ENCODE measurements around the gene NFIX.

DNA sequence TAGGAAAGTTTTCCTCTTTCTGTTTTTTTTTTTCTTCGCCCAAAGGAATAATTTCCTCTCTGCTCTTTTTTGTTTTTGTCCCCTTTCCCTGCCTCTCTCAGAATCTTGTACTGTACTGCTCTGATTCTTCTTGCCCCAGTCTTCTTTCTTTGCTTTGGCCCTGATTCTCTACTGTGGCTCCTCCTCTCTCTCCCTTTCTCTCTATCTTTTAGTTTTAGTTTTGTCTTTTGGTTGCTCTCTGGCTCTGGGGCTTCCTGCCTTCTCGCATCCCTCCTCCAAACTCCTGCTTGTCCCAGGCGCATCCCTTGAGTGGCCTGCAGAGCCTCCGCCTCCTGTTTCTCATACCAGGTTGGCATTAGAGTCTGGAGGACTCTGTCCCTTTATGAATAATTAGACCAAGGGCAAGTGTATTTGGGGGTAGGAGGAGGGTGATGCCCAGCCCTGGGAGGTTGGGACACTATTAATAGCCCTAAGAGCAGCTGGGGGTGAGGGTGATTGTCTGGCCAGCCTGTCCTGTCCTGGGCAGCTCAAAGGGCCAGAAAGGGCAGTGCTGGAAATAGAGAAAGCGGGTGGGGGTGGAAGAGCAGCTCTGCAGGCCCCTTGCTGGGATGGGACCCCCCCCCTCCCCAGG, 68.3 kb downstream of the NFIX start:
- no peak for TF ChIP-seq POLR2A (IDR thresholded peaks at IDR 0.05)
- TF ChIP-seq, protein P1, sequence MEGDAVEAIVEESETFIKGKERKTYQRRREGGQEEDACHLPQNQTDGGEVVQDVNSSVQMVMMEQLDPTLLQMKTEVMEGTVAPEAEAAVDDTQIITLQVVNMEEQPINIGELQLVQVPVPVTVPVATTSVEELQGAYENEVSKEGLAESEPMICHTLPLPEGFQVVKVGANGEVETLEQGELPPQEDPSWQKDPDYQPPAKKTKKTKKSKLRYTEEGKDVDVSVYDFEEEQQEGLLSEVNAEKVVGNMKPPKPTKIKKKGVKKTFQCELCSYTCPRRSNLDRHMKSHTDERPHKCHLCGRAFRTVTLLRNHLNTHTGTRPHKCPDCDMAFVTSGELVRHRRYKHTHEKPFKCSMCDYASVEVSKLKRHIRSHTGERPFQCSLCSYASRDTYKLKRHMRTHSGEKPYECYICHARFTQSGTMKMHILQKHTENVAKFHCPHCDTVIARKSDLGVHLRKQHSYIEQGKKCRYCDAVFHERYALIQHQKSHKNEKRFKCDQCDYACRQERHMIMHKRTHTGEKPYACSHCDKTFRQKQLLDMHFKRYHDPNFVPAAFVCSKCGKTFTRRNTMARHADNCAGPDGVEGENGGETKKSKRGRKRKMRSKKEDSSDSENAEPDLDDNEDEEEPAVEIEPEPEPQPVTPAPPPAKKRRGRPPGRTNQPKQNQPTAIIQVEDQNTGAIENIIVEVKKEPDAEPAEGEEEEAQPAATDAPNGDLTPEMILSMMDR (IDR thresholded peaks at IDR 0.05) = no peak

Measured in body of pancreas (tissue), 4 donors.